ENCODE results near the gene ALDOA. TPM values are rescaled to one million over a fixed set of nuclear protein-coding genes. Genes with fewer than 3 reads are reported as not detected.
A peak's percentile ranks its signal among the peaks of the same experiment; 100 is the strongest.

Gene ALDOA
- total and polyA plus RNA-seq, 9 of the 15 experiments (the other 6 are each of a cell fraction or from before 2014, with no cell fraction given), result 311 to 2,224 (median 1,293) TPM

DNA sequence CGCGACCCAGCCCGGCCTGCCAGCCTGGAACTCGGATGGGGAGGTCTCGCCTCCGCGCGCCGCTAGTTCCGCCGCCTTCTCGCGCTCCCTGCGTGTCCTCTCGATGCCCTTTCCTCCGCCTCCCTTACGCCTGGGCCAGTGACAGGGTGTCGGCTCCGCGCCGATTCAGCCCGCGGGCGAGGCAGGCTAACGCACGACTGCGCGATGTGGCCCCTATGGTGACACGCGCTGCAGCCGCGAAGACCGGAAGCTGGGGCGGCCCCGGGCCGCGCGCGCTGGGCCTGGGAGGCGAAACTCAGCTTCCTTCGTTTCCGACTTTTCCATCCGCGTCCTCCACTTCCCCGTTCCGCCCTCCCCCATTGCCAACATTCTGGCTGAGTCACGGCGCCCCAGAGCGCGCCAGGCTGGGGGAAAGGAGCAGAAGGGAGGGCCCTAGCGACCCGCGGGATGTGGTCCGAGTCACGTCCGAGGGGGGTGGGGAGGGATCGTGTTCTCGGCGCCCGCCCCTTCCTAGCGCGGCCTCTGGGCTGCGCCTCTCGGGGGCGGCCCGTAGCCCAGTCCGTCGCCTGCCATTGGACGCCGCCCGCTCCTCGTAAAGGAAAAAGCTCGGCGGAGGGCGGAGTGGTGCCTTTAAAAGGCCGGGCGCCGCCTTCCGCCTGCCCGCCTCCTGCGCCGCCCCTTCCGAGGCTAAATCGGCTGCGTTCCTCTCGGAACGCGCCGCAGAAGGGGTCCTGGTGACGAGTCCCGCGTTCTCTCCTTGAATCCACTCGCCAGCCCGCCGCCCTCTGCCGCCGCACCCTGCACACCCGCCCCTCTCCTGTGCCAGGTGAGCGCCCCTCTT is at the start of gene ALDOA (continued):
- TF ChIP-seq FUS (optimal IDR thresholded peaks at IDR 0.05; ENCODE audit: low read depth, low read length), result peak; percentile 81
- TF ChIP-seq PHTF2 (CRISPR knock-in tag; IDR thresholded peaks at IDR 0.05), result no peak
- TF ChIP-seq, protein P1, sequence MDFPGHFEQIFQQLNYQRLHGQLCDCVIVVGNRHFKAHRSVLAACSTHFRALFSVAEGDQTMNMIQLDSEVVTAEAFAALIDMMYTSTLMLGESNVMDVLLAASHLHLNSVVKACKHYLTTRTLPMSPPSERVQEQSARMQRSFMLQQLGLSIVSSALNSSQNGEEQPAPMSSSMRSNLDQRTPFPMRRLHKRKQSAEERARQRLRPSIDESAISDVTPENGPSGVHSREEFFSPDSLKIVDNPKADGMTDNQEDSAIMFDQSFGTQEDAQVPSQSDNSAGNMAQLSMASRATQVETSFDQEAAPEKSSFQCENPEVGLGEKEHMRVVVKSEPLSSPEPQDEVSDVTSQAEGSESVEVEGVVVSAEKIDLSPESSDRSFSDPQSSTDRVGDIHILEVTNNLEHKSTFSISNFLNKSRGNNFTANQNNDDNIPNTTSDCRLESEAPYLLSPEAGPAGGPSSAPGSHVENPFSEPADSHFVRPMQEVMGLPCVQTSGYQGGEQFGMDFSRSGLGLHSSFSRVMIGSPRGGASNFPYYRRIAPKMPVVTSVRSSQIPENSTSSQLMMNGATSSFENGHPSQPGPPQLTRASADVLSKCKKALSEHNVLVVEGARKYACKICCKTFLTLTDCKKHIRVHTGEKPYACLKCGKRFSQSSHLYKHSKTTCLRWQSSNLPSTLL (IDR thresholded peaks at IDR 0.05), result no peak
- no peak for TF ChIP-seq ZNF780A (CRISPR knock-in tag; IDR thresholded peaks at IDR 0.05)
- peak; percentile 77 for TF ChIP-seq PRDM10 (IDR thresholded peaks at IDR 0.05; ENCODE audit: partially characterized antibody)
- peak in 1 of 3 experiments; percentile 30 for TF ChIP-seq YY1 (IDR thresholded peaks at IDR 0.05; ENCODE audit: borderline replicate concordance in 1 of 3, control insufficient read depth in 1 of 3, extremely low read depth in 1 of 3, insufficient read depth in 3 of 3, insufficient read length in 1 of 3, insufficient replicate concordance in 2 of 3, low read depth in 1 of 3, low read length in 2 of 3)
- peak in 1 of 2 experiments; percentile 76; a peak in 1 of 4 replicates for TF ChIP-seq UBTF (IDR thresholded peaks at IDR 0.05; ENCODE audit: borderline replicate concordance in 1 of 2, low read depth in 2 of 2, low read length in 2 of 2)
- TF ChIP-seq RCOR1 (IDR thresholded peaks at IDR 0.05; ENCODE audit: borderline replicate concordance in 1 of 2, low read depth in 2 of 2, low read length in 2 of 2), result peak in 1 of 2 experiments; percentile 57; a peak in 1 of 4 replicates
- TF ChIP-seq ZNF707 (CRISPR knock-in tag; conservative IDR thresholded peaks at IDR 0.05), result no peak
- TF ChIP-seq, protein P2, sequence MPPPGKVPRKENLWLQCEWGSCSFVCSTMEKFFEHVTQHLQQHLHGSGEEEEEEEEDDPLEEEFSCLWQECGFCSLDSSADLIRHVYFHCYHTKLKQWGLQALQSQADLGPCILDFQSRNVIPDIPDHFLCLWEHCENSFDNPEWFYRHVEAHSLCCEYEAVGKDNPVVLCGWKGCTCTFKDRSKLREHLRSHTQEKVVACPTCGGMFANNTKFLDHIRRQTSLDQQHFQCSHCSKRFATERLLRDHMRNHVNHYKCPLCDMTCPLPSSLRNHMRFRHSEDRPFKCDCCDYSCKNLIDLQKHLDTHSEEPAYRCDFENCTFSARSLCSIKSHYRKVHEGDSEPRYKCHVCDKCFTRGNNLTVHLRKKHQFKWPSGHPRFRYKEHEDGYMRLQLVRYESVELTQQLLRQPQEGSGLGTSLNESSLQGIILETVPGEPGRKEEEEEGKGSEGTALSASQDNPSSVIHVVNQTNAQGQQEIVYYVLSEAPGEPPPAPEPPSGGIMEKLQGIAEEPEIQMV (tag; conservative IDR thresholded peaks at IDR 0.05; ENCODE audit: low read depth), result 0 out of 2 replicates have a peak, but pooled peaks have one; percentile 7
- peak; percentile 65; the same call in 1 of the 2 replicates for TF ChIP-seq ZNF830 (CRISPR knock-in tag; IDR thresholded peaks at IDR 0.05)
- peak; percentile 78; the same call in 1 of the 2 replicates for TF ChIP-seq ZNF76 (CRISPR knock-in tag; IDR thresholded peaks at IDR 0.05; ENCODE audit: borderline replicate concordance)
- peak; percentile 79 to 81; a peak in 2 of 4 replicates for TF ChIP-seq MLLT1 (IDR thresholded peaks at IDR 0.05)

All from K562 (cell line).